AG09319 (cell line): ENCODE data around the gene CFAP46.

Source experiments
- DNase-seq: peaks from one replicate; pipeline ENCODE4 v3.0.0-alpha.2; 2010; ENCODE audit warnings: low read depth; ENCODE audit errors: extremely low read depth
- CTCF ChIP-seq: IDR thresholded peaks from 2 replicates; pipeline ENCODE4 v1.5.1; 2011; ENCODE audit warnings: low read depth, mild to moderate bottlenecking, inconsistent platforms, low read length, moderate library complexity

CFAP46 gene

GRCh38 chr10:132918264-132918616, 24.1 kb downstream of the CFAP46 start:
- no peak for DNase-seq
- TF ChIP-seq CTCF = no peak

- no peak for DNase-seq
- TF ChIP-seq CTCF = no peak
These were observed 25.3 kb downstream of the CFAP46 start for GRCh38 chr10:132916956-132917666.

- no peak for DNase-seq
These were observed 25.9 kb downstream of the CFAP46 start for GRCh38 chr10:132916421-132916841.

GRCh38 chr10:132915411-132915810, 27.0 kb downstream of the CFAP46 start:
- no peak for TF ChIP-seq CTCF
- DNase-seq = no peak

More at GRCh38 chr10:132916421-132916841, 25.9 kb downstream of the CFAP46 start:
- no peak for TF ChIP-seq CTCF

- DNase-seq = no peak
- no peak for TF ChIP-seq CTCF
These were observed 27.6 kb downstream of the CFAP46 start for GRCh38 chr10:132914732-132915131.

GRCh38 chr10:132913559-132914115, 28.7 kb downstream of the CFAP46 start:
- DNase-seq = no peak
- TF ChIP-seq CTCF = no peak

- TF ChIP-seq CTCF = no peak
- no peak for DNase-seq
These were observed 29.4 kb downstream of the CFAP46 start for GRCh38 chr10:132912713-132913558.
